ENCODE data around the gene FAM25A. TPM values are rescaled to one million over a fixed set of nuclear protein-coding genes. Genes with fewer than 3 reads are reported as not detected.

The FAM25A gene
- total RNA-seq, 1 experiment from 2014 or later, result not detected

DNA sequence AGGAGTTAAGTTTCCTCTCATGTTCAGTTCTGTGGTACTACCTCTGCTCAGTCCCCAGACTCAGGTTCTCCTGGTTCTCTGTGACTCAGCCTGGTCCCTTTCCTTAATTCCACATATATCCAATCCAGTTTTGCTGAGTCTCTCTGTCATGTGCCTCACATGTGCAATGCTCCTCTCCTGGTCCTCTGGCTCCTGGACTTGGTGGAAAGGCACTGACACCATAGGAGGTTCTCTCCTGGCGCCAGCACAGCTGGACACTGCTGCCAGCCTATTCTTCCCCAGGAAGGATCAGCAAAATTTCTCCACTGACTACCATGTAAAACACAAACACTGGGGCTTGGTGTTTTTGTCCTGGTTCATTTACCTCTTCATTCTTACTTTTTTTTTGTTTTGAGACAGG lies 46.8 kb downstream of the FAM25A start:
- no peaks in the 10 kb centered on the region for H3K27me3 ChIP-seq
- DNase-seq, result no peak
- H3K4me1 ChIP-seq, result no peaks in the 10 kb centered on the region
- no peak overlapping the region for H3K27ac ChIP-seq
- no peaks in the 10 kb centered on the region for H3K9me3 ChIP-seq (replicated peaks)
- peaks cover 23% of the 10 kb centered on the region for H3K36me3 ChIP-seq
- no peak overlapping the region for H3K4me3 ChIP-seq

- H3K27me3 ChIP-seq, result no peaks in the 10 kb centered on the region
- no peak overlapping the region for H3K4me3 ChIP-seq
- DNase-seq, result no peak
- no peaks in the 10 kb centered on the region for H3K9me3 ChIP-seq (replicated peaks)
- H3K27ac ChIP-seq, result no peak overlapping the region
- H3K4me1 ChIP-seq, result no peaks in the 10 kb centered on the region
- H3K36me3 ChIP-seq, result peaks cover 16% of the 10 kb centered on the region
Observed at GRCh38 chr10:87068281-87068680, 48.2 kb downstream of the FAM25A start.

DNA sequence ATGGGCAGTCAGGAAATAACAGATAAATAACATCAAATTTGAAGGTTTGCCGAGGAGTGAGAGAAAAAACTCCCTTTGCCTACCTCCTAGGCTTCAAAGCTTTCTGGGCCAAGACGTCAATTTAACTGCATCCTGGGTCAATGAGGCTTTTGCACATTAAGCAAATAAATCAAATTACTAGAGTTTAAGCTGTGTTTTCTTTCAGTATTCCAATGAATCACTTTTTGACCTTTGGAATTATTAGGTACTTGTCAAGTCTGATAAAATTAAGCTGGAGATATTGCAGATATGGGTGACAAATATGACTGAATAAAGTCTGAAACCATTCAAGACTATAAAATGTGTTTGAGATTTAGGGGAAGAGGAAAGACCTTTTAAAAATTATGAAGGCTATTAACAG lies 52.4 kb downstream of the FAM25A start:
- no peaks in the 10 kb centered on the region for H3K9me3 ChIP-seq (replicated peaks)
- no peaks in the 10 kb centered on the region for H3K27me3 ChIP-seq
- no peak overlapping the region for H3K4me3 ChIP-seq
- no peak overlapping the region for H3K27ac ChIP-seq
- no peaks in the 10 kb centered on the region for H3K4me1 ChIP-seq
- DNase-seq, result no peak
- H3K36me3 ChIP-seq, result peaks cover 10% of the 10 kb centered on the region

Other genes starting within 250 kb of the FAM25A start
- gene MMRN2, start 62.7 kb upstream of the FAM25A start, total RNA-seq (2014; rRNA removed; shearing (Covaris generic)), result 1.6 and 1.9 TPM in 2 replicates
- 38.1 and 55.5 TPM in 2 replicates for gene SNCG, start 61.7 kb upstream of the FAM25A start, total RNA-seq (2014; rRNA removed; shearing (Covaris generic))
- gene ADIRF, start 51.8 kb upstream of the FAM25A start, total RNA-seq (2014; rRNA removed; shearing (Covaris generic)), result 0.34 and 0.68 TPM in 2 replicates
- 152 and 155 TPM in 2 replicates for gene GLUD1, start 74.5 kb downstream of the FAM25A start, total RNA-seq (2014; rRNA removed; shearing (Covaris generic))
- gene SHLD2, start 74.9 kb downstream of the FAM25A start, total RNA-seq (2014; rRNA removed; shearing (Covaris generic)), result 39.2 and 42.9 TPM in 2 replicates
- 0.30 and 0.48 TPM in 2 replicates for gene NUTM2A, start 205.2 kb downstream of the FAM25A start, total RNA-seq (2014; rRNA removed; shearing (Covaris generic))